ENCODE results near the gene RNPS1.

The RNPS1 gene

DNA sequence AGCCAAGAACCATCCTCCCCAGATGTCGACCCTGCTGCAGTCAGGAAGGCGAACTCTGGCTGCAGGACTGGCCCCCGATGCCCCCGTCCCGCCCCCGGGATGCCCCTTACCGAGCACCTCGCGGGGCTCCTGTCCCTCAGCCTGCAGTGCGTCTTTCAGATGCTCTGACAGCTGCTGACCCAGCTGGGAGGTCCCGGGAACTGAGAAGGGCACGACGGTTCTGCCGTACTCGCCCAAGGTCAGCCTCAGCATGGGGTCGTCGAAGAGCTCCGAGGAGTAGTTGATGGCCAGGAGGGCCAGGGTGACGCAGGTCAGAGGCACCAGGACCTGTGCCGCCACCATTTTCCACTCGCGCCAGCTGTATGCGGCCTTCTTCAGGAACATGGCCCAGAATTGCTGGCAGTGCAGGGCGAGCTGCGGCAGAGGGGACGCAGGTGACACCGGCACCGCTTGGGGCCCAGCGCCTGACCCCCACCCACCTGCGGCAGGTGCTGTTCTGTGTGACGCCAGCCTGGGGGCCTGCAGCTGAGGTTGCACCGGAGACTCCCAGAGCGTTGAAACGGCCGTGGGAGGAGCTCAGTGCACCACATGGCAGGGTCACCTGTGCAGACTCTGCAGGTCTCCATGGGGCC is 20.1 kb upstream of the RNPS1 start:
- H3K4me3 ChIP-seq (ENCODE audit: low read depth, low read length), result no peak overlapping the region
- TF ChIP-seq, protein P1, sequence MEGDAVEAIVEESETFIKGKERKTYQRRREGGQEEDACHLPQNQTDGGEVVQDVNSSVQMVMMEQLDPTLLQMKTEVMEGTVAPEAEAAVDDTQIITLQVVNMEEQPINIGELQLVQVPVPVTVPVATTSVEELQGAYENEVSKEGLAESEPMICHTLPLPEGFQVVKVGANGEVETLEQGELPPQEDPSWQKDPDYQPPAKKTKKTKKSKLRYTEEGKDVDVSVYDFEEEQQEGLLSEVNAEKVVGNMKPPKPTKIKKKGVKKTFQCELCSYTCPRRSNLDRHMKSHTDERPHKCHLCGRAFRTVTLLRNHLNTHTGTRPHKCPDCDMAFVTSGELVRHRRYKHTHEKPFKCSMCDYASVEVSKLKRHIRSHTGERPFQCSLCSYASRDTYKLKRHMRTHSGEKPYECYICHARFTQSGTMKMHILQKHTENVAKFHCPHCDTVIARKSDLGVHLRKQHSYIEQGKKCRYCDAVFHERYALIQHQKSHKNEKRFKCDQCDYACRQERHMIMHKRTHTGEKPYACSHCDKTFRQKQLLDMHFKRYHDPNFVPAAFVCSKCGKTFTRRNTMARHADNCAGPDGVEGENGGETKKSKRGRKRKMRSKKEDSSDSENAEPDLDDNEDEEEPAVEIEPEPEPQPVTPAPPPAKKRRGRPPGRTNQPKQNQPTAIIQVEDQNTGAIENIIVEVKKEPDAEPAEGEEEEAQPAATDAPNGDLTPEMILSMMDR (IDR thresholded peaks at IDR 0.05; ENCODE audit: low read depth, low read length), result no peak

DNA sequence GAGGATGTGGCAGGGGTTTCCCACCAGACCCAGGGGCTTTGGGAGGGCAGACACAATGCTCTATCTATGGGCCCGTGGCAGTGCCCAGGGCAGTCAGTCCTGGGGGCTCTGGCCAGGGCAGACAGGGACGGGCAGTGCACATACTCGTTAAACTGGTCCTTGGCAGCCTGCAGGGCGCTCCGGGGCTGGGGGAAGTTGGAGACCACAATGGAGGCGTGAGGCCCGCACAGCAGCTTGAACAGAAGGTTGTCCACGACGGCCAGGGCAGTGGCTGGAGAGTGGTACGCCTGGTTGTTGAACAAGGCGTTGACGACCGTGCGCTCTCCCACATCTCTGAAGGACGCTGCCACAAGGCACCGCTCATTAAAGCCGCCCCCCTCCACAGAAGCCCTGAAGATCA is 18.6 kb upstream of the RNPS1 start:
- no peak overlapping the region for H3K4me3 ChIP-seq (ENCODE audit: low read depth, low read length)
- TF ChIP-seq, protein P1 (IDR thresholded peaks at IDR 0.05; ENCODE audit: low read depth, low read length), result no peak

DNA sequence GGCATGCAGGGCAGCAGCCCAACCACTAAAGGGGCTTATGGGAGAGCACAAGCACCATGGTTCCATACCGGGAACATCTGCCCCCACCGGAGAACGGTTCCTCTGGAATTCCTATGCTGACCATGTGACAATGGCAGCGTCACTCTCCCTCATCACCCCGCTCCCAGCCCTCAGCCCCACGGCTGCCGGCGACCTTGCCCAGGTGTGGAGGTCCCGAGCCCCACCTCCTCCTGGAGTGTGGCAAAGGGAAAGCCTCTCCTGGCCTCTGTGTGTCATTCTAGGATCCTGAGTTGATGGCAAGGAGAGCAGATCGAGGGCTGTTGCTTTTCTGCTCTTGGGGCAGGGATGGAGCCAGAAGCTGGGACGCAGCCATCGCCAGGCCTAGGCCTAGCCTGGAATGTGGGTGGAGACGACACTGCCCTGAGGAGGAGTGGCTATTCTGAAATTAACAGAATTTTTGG is 17.8 kb upstream of the RNPS1 start:
- TF ChIP-seq, protein P1 (IDR thresholded peaks at IDR 0.05; ENCODE audit: low read depth, low read length), result no peak
- no peak overlapping the region for H3K4me3 ChIP-seq (ENCODE audit: low read depth, low read length)

DNA sequence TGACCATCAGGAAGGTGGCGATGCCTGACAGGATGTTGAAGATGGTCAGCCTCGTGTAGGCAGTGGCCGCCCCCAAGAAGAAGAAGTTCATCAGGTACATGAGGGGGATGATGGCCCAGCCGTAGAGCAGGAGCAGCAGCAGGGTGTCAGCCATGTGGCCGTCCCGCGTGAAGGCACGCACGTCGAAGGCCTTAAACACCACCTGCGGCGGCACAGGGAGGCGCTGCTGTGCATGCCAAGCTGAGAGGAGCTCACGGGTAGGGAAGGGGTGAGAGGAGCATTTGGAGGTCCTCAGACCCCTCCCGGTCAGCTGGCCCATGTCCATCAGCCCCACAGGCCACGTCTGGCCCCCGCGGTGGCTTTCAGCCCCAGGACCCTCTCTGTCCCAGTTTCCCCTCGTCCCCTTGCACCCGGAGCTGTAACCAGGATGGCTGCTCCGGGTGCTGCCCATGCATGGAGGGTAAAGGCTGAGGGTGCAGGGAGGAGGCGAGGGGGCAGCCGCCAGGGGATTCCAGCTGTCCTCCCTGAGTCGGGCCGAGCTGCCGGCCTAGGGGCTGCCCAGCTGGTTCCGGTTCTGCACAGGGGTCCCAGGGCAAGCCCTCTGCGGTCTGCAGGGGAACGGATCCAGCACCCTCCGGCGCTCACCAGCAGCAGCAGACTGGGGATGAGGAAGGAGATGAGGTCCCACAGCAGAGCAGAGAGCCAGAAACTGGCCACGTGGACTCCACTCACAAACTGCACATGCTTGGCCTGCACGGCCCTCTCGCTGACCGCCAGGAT is 17.1 kb upstream of the RNPS1 start:
- H3K4me3 ChIP-seq (ENCODE audit: low read depth, low read length), result no peak overlapping the region
- TF ChIP-seq, protein P1 (IDR thresholded peaks at IDR 0.05; ENCODE audit: low read depth, low read length), result no peak

DNA sequence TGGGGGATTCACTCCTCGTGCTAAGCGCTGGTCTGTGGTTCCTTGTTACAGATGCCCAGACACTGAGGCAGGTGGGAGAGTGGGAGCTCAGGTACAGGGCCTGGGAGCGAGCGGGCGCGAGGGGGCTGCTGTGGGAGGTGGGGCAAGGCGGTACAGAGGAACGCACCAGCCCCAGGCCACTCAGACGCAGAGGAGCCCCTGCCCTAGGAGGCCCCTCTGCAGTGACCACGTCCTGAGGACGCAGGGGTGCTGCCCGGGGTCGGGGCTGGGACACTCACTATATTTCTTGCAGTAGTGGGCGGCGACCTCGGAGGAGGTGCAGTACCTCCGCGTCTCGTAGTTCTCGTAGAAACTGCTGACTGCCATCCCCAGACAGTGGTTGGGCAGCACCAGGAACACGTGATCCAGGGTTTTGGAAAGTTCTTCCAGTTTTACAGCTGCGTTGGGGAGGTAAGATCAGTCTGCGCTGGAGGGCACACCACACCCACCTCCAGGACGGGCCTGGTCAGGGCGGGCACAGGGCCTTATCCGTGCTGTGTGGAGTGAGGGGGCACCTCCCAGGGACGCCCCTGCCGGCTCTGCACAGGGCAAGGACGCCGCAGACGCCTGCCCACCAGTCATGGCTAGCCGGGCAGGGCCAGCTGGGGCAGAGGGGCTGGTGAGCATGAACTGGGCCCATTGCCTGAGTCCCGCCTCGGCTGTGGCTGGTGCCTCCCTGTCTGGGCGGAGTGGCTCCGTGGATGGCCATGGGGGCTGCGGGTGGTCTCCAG is 16.3 kb upstream of the RNPS1 start:
- TF ChIP-seq, protein P1 (IDR thresholded peaks at IDR 0.05; ENCODE audit: low read depth, low read length), result no peak
- no peak overlapping the region for H3K4me3 ChIP-seq (ENCODE audit: low read depth, low read length)

DNA sequence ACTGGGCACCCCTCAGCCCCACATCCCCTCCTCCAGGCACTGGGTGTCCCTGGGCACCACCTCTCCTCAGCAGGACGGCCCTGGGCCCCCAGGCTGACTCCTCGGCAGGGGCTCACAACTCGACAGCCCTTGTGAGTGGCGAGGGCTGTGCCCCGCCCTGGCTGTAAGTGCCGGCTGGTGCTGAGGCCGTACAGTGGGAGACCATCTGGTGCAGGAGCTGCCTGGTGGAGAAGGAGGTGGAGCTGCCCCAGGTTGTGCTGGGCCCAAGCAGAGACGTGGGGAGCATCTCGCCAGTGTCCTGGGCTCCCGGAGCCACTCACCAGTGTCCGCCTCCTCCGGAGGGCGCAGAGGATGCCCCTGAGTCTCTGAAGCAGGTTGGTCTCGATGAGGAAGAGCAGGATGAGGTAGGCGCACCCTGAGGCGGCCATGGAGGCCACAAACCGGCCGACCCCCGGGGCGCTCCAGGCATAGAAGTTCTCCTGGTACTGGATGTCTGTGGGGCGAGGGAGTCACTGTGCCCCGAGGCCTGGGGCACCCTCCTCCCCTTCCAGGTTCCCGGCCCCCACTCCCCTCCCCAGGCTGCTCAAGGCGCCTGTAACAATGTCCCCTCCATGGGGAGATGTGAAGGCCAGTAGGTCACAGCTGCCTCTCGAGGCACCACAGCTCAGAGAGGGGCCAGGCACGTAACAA is 15.1 kb upstream of the RNPS1 start:
- TF ChIP-seq, protein P1 (IDR thresholded peaks at IDR 0.05; ENCODE audit: low read depth, low read length), result no peak
- H3K4me3 ChIP-seq (ENCODE audit: low read depth, low read length), result no peak overlapping the region
